ENCODE data around the gene PITPNM3.
"Not testable (repeated sequence)": the region's sequence is repeated elsewhere in the genome, so short reads cannot be mapped to it uniquely, and the experiment has no call there.

PITPNM3 gene

DNA sequence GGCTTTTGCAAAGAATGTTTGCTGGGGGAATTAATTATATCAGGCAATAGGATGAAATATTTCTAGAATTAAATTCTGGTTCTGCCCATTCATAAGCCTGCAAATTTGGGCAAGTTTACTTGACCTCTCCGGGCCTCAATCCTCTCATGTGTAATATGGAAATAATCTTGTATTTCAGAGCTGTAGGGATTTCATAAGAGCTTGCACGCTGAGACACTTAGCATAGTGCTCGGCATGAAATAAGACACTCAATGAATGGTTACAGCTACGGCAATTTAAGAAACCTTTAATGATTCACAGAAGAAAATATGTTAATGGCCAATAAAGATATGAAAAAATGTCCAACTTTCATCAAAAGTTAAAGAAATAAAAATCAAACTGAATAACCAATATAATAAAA lies 40.6 kb upstream of the PITPNM3 start:
- TF ChIP-seq, protein P1, sequence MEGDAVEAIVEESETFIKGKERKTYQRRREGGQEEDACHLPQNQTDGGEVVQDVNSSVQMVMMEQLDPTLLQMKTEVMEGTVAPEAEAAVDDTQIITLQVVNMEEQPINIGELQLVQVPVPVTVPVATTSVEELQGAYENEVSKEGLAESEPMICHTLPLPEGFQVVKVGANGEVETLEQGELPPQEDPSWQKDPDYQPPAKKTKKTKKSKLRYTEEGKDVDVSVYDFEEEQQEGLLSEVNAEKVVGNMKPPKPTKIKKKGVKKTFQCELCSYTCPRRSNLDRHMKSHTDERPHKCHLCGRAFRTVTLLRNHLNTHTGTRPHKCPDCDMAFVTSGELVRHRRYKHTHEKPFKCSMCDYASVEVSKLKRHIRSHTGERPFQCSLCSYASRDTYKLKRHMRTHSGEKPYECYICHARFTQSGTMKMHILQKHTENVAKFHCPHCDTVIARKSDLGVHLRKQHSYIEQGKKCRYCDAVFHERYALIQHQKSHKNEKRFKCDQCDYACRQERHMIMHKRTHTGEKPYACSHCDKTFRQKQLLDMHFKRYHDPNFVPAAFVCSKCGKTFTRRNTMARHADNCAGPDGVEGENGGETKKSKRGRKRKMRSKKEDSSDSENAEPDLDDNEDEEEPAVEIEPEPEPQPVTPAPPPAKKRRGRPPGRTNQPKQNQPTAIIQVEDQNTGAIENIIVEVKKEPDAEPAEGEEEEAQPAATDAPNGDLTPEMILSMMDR (IDR thresholded peaks at IDR 0.05; ENCODE audit: insufficient read depth, low read length, missing control alignments), result no peak
- no peak overlapping the region for H3K4me3 ChIP-seq (ENCODE audit: low read depth, low read length)
- no peak for DNase-seq (ENCODE audit: low read depth, low spot score)
- CTCF ChIA-PET, result interaction anchor here (0.9 to 1.4 kb wide), 2 partner anchors 11 to 31 kb away, joined by 3 to 4 read pairs; no protein-coding TSS in a partner anchor
- POLR2A ChIA-PET, result no interaction called here

DNA sequence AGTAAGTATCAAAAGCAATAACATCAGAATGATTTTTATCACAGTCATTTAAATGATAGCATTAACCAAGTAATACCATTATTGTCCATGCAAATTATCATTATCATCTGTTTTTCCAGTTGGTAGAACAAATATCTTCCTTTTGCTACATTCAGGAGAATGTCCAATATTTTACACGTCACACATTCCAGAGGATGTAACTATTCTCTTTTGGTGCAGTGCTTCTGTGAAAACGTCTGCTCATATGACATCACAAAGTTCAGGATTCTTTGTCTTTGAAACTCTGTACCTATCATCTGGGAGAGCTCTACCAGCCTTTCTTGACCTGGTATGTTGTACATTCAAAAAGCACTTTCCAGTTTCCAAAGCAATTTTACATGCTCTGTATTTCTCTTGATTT lies 40.2 kb upstream of the PITPNM3 start:
- TF ChIP-seq, protein P1 (IDR thresholded peaks at IDR 0.05; ENCODE audit: insufficient read depth, low read length, missing control alignments), result no peak
- ChIA-PET CTCF (no interaction called here), POLR2A (no interaction called here)
- no peak overlapping the region for H3K4me3 ChIP-seq (ENCODE audit: low read depth, low read length)
- no peak for DNase-seq (ENCODE audit: low read depth, low spot score)

DNA sequence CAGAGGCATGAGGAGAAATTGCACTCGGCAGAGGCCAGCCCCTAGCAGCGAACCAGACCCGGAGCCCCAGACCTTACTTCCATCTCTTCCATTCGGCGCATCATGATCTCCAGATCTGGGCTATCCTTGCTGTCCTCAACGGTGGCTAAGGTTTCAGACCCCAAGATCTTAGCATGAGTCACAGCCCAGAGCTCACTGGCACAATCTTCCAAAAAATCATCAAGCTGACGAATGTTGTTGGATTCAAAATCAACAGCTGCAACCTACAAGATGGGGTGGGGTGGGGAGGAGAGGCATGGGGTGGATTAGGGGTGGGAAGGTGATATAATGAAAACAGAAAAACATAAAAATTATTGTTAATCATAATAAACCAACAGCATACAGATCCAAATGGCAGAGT lies 39.7 kb upstream of the PITPNM3 start:
- CTCF ChIA-PET, result no interaction called here
- TF ChIP-seq, protein P1 (IDR thresholded peaks at IDR 0.05; ENCODE audit: insufficient read depth, low read length, missing control alignments), result no peak
- DNase-seq (ENCODE audit: low read depth, low spot score), result no peak
- no peak overlapping the region for H3K4me3 ChIP-seq (ENCODE audit: low read depth, low read length)
- POLR2A ChIA-PET, result no interaction called here

DNA sequence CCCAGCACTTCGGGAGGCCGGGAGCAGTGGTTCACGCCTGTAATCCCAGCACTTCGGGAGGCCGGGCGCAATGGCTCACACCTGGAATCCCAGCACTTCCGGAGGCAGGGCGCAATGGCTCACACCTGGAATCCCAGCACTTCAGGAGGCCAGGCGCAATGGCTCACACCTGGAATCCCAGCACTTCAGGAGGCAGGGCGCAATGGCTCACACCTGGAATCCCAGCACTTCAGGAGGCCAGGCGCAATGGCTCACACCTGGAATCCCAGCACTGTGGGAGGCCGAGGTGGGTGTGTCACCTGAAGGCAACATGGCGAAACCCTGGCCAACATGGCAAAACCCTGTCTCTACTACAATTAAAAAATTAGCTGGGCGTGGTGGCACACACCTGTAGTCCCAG lies 37.0 kb upstream of the PITPNM3 start:
- H3K4me3 ChIP-seq (ENCODE audit: low read depth, low read length); POLR2A ChIA-PET; DNase-seq (ENCODE audit: low read depth, low spot score): not testable (repeated sequence)
- CTCF ChIA-PET, result interaction anchor here (1.1 kb wide), 1 partner anchor 121 kb away, joined by 6 read pairs; no protein-coding TSS in a partner anchor

DNA sequence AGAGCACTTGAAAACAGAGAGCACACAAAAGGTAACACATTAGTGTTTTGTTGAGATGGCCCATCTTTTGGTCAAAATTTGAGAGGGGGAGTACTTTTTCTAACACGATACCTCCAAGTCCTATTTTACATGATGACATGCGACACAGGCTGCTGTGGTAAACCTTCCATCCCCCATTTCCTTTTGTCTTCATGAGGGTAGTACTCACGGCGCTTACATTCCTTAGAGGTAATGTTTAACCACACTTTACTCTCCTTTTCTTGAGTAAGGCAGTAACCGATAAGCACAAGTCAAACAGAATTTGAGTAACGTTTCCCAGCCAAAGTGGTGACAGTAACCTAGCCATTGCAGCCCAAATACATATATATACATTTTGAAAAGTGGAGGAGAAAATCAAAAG lies 35.8 kb upstream of the PITPNM3 start:
- DNase-seq (ENCODE audit: low read depth, low spot score), result no peak
- CTCF ChIA-PET, result interaction anchor here (2.3 kb wide), 1 partner anchor 119 kb away, joined by 9 read pairs; no protein-coding TSS in a partner anchor
- TF ChIP-seq, protein P1 (IDR thresholded peaks at IDR 0.05; ENCODE audit: insufficient read depth, low read length, missing control alignments), result no peak
- POLR2A ChIA-PET, result no interaction called here
- H3K4me3 ChIP-seq (ENCODE audit: low read depth, low read length), result no peak overlapping the region

DNA sequence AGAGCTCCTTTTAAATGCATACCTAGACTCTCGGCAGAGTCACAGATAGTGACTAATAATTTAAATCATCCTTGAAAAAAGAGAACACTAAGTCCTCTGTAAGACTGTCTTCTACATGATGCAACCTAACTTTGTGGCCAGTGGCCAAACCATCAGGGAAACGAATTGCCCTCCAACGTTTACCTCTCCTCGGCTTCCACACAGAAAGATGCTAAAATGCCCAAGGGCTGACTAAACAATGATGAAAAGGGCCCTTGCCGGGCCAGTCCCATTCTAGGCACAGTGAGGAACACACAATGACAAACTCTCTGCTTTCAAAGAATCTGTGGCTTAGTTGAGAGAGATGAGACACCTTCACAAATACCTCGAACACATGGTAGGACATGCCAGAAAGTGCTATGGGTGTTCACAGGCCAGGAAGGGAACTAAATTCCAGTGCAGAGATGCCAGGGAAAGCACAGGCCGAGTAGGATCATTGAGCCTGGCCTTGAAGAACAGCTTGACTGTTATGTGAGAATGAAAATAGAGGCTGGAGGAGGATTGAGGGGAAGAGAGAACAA lies 35.3 kb upstream of the PITPNM3 start:
- ChIA-PET CTCF (interaction anchor here (2.3 kb wide), 1 partner anchor 119 kb away, joined by 9 read pairs; no protein-coding TSS in a partner anchor), POLR2A (no interaction called here)
- no peak overlapping the region for H3K4me3 ChIP-seq (ENCODE audit: low read depth, low read length)
- TF ChIP-seq, protein P1 (IDR thresholded peaks at IDR 0.05; ENCODE audit: insufficient read depth, low read length, missing control alignments), result no peak
- peak; percentile 52 for DNase-seq (ENCODE audit: low read depth, low spot score)
